Activated CD8-positive, alpha-beta memory T cell treated with anti-CD3 and anti-CD28 coated beads, Interleukin-2, amount 50 U/mL, for 24 hours (primary cell): ENCODE measurements around the gene GLG1.

Source experiments
- DNase-seq: peaks from one replicate; pipeline ENCODE4 v3.0.0-alpha.2; 2020; ENCODE audit errors: extremely low read depth

GLG1 gene

GRCh38 chr16:74608944-74609343, 2.0 kb upstream of the GLG1 start:
- no peak for DNase-seq

GRCh38 chr16:74608381-74608780, 1.5 kb upstream of the GLG1 start:
- no peak for DNase-seq

- no peak for DNase-seq
Observed at GRCh38 chr16:74607962-74608356, 1.0 kb upstream of the GLG1 start.

GRCh38 chr16:74607310-74607961, 522 bp upstream of the GLG1 start:
- DNase-seq, result no peak

- no peak for DNase-seq
Observed at GRCh38 chr16:74605746-74606520, 981 bp downstream of the GLG1 start.

- DNase-seq, result no peak
Observed at GRCh38 chr16:74605332-74605731, 1.6 kb downstream of the GLG1 start.

GRCh38 chr16:74603848-74604247, 3.1 kb downstream of the GLG1 start:
- no peak for DNase-seq

GRCh38 chr16:74601126-74601871, 5.6 kb downstream of the GLG1 start:
- no peak for DNase-seq

- no peak for DNase-seq
Observed at GRCh38 chr16:74596586-74596985, 10.3 kb downstream of the GLG1 start.

GRCh38 chr16:74592847-74593246, 14.1 kb downstream of the GLG1 start:
- DNase-seq, result no peak

- DNase-seq, result no peak
Observed at GRCh38 chr16:74591876-74592650, 14.9 kb downstream of the GLG1 start.

- no peak for DNase-seq
Observed at GRCh38 chr16:74586948-74587347, 20.0 kb downstream of the GLG1 start.

- no peak for DNase-seq
Observed at GRCh38 chr16:74585846-74586443, 21.0 kb downstream of the GLG1 start.

- DNase-seq, result no peak
Observed at GRCh38 chr16:74583926-74584666, 22.8 kb downstream of the GLG1 start.

GRCh38 chr16:74582970-74583369, 23.9 kb downstream of the GLG1 start:
- no peak for DNase-seq

- DNase-seq, result no peak
Observed at GRCh38 chr16:74580833-74581232, 26.1 kb downstream of the GLG1 start.

- DNase-seq, result no peak
Observed at GRCh38 chr16:74578838-74579237, 28.1 kb downstream of the GLG1 start.

GRCh38 chr16:74578433-74578832, 28.5 kb downstream of the GLG1 start:
- DNase-seq, result no peak

GRCh38 chr16:74577882-74578366, 29.0 kb downstream of the GLG1 start:
- DNase-seq, result no peak

- DNase-seq, result no peak
Observed at GRCh38 chr16:74575807-74576643, 30.9 kb downstream of the GLG1 start.
